ENCODE measurements around the gene KLHDC8A.

- TF ChIP-seq CTCF (IDR thresholded peaks at IDR 0.05) = no peak
- no peak for TF ChIP-seq POLR2A (IDR thresholded peaks at IDR 0.05)
Measured at GRCh38 chr1:205332015-205332791, 24.5 kb downstream of the KLHDC8A start.
